Measurements from ENCODE around the gene SERPINH1. TPM values are rescaled to one million over a fixed set of nuclear protein-coding genes. Genes with fewer than 3 reads are reported as not detected.

SERPINH1 gene
- total RNA-seq, 1 experiment from 2014 or later = 58.8 TPM

GRCh38 chr11:75541193-75542087 is 20.6 kb upstream of the SERPINH1 start:
- no peaks in the 10 kb centered on the region for H3K36me3 Mint-ChIP-seq (ENCODE audit: insufficient read depth, unreplicated experiment)
- no peaks in the 10 kb centered on the region for H3K9me3 Mint-ChIP-seq (ENCODE audit: low read depth, unreplicated experiment)
- peaks cover 19% of the 10 kb centered on the region for H3K4me1 Mint-ChIP-seq (ENCODE audit: low read depth, unreplicated experiment)
- peaks cover 7% of the 10 kb centered on the region for H3K27me3 Mint-ChIP-seq (ENCODE audit: unreplicated experiment)
- BruUV-seq (replicated peaks) = no TSS peak
- no peak for TF ChIP-seq CTCF (IDR thresholded peaks at IDR 0.05; ENCODE audit: unreplicated experiment)
- intact Hi-C loops (cut with micrococcal nuclease; ENCODE audit: unreplicated experiment) = no loop called here
- H3K27ac Mint-ChIP-seq (ENCODE audit: unreplicated experiment) = no peak overlapping the region
- H3K4me3 Mint-ChIP-seq (ENCODE audit: low read depth, unreplicated experiment) = no peak overlapping the region
- no peak for DNase-seq
- CTCF ChIA-PET = interaction anchor here (0.6 kb wide), 1 partner anchor 266 kb away, joined by 4 read pairs; no protein-coding TSS in a partner anchor

GRCh38 chr11:75542088-75542438 is 20.0 kb upstream of the SERPINH1 start:
- Mint-ChIP-seq H3K4me1 (ENCODE audit: low read depth, unreplicated experiment) (peaks cover 17% of the 10 kb centered on the region), H3K27ac (ENCODE audit: unreplicated experiment) (no peak overlapping the region), H3K4me3 (ENCODE audit: low read depth, unreplicated experiment) (no peak overlapping the region), H3K9me3 (ENCODE audit: low read depth, unreplicated experiment) (no peaks in the 10 kb centered on the region), H3K36me3 (ENCODE audit: insufficient read depth, unreplicated experiment) (no peaks in the 10 kb centered on the region), H3K27me3 (ENCODE audit: unreplicated experiment) (peaks cover 14% of the 10 kb centered on the region)
- BruUV-seq (replicated peaks) = no TSS peak
- CTCF ChIA-PET = no interaction called here
- intact Hi-C loops (cut with micrococcal nuclease; ENCODE audit: unreplicated experiment) = no loop called here
- DNase-seq = no peak
- no peak for TF ChIP-seq CTCF (IDR thresholded peaks at IDR 0.05; ENCODE audit: unreplicated experiment)

GRCh38 chr11:75543806-75544205 is 18.2 kb upstream of the SERPINH1 start:
- Mint-ChIP-seq H3K9me3 (ENCODE audit: low read depth, unreplicated experiment) (no peaks in the 10 kb centered on the region), H3K27me3 (ENCODE audit: unreplicated experiment) (peaks cover 24% of the 10 kb centered on the region), H3K36me3 (ENCODE audit: insufficient read depth, unreplicated experiment) (no peaks in the 10 kb centered on the region), H3K4me3 (ENCODE audit: low read depth, unreplicated experiment) (no peak overlapping the region), H3K27ac (ENCODE audit: unreplicated experiment) (no peak overlapping the region), H3K4me1 (ENCODE audit: low read depth, unreplicated experiment) (peaks cover under 1% of the 10 kb centered on the region)
- CTCF ChIA-PET = no interaction called here
- TF ChIP-seq CTCF (IDR thresholded peaks at IDR 0.05; ENCODE audit: unreplicated experiment) = no peak
- DNase-seq = no peak
- intact Hi-C loops (cut with micrococcal nuclease; ENCODE audit: unreplicated experiment) = no loop called here
- BruUV-seq (replicated peaks) = no TSS peak

- Mint-ChIP-seq H3K9me3 (ENCODE audit: low read depth, unreplicated experiment) (no peaks in the 10 kb centered on the region), H3K27me3 (ENCODE audit: unreplicated experiment) (peaks cover 35% of the 10 kb centered on the region), H3K4me1 (ENCODE audit: low read depth, unreplicated experiment) (no peaks in the 10 kb centered on the region), H3K4me3 (ENCODE audit: low read depth, unreplicated experiment) (no peak overlapping the region), H3K36me3 (ENCODE audit: insufficient read depth, unreplicated experiment) (no peaks in the 10 kb centered on the region), H3K27ac (ENCODE audit: unreplicated experiment) (no peak overlapping the region)
- CTCF ChIA-PET = interaction anchor here (1.0 kb wide), 1 partner anchor 15 kb away, joined by 3 read pairs; no protein-coding TSS in a partner anchor
- no TSS peak for BruUV-seq (replicated peaks)
- TF ChIP-seq CTCF (IDR thresholded peaks at IDR 0.05; ENCODE audit: unreplicated experiment) = no peak
- intact Hi-C loops (cut with micrococcal nuclease; ENCODE audit: unreplicated experiment) = loop anchor here (5.0 kb wide), 2 partner anchors 160 to 320 kb away; no protein-coding TSS in a partner anchor
- no peak for DNase-seq
Measured at GRCh38 chr11:75547177-75547576, 14.9 kb upstream of the SERPINH1 start.

Data from Calu3 (cell line).